K562 (cell line): ENCODE data around the gene UBE2H. TPM values are rescaled to one million over a fixed set of nuclear protein-coding genes. Genes with fewer than 3 reads are reported as not detected.

Experiments
- AFF1 ChIP-seq, 2 experiments: fragments of 450-650 bp; IDR thresholded peaks; 2 replicates each; pipeline ENCODE4 v1.6.1; 2018; ENCODE audit warnings: mild to moderate bottlenecking in 2 of 2, low read depth in 1 of 2; ENCODE audit not compliant: partially characterized antibody in 2 of 2
- ARID3B ChIP-seq: fragments of 250-450 bp; sonication (Bioruptor Pico); IDR thresholded peaks from 2 replicates; pipeline ENCODE4 v1.4.0; 2020; ENCODE audit warnings: borderline replicate concordance
- CREBBP ChIP-seq: IDR thresholded peaks from one replicate; pipeline ENCODE4 v1.6.1; 2012; ENCODE audit warnings: low read depth, mild to moderate bottlenecking, control low read depth, inconsistent platforms, low read length
- DEAF1 ChIP-seq: fragments of 450-650 bp; formaldehyde crosslinking; IDR thresholded peaks from 2 replicates; pipeline ENCODE4 v1.4.0; 2020; ENCODE audit warnings: mild to moderate bottlenecking, moderate library complexity
- ETV6 ChIP-seq, 3 experiments: fragments of 150-350 bp in 1 of 3; sonication (generic) in 1 of 3; formaldehyde crosslinking in 1 of 3; IDR thresholded peaks; 2 replicates each; pipeline versions ENCODE4 v1.6.1 to v1.8.0; 2014 to 2022; ENCODE audit warnings: borderline replicate concordance in 2 of 3, low read depth in 2 of 3, antibody characterized with exemption in 1 of 3, low read length in 1 of 3, mild to moderate bottlenecking in 1 of 3, missing genetic modification reagents in 1 of 3
- ID3 ChIP-seq, 2 experiments: fragments of 250-450 bp in 1 of 2; fragments of 450-650 bp in 1 of 2; sonication (Bioruptor Pico) in 1 of 2; IDR thresholded peaks; 2 replicates each; pipeline versions ENCODE4 v1.6.1 to v1.8.0; 2016 to 2021; ENCODE audit warnings: mild to moderate bottlenecking in 2 of 2, moderate library complexity in 2 of 2, missing compliant biosample characterization in 1 of 2, missing genetic modification characterization in 1 of 2
- TCF7L2 ChIP-seq: fragments of 150-350 bp; IDR thresholded peaks from 2 replicates; pipeline ENCODE4 v1.6.1; 2016; ENCODE audit warnings: low read depth, mild to moderate bottlenecking, low read length, moderate library complexity
- TFAP4 ChIP-seq: sonication (generic); formaldehyde crosslinking; IDR thresholded peaks from 2 replicates; pipeline ENCODE4 v1.8.0; 2022; ENCODE audit warnings: missing genetic modification reagents, mild to moderate bottlenecking, moderate library complexity, borderline replicate concordance
- ZBTB34 ChIP-seq: fragments of 250-450 bp; sonication (Bioruptor Pico); IDR thresholded peaks from 2 replicates; pipeline ENCODE4 v1.8.0; 2021; ENCODE audit warnings: mild to moderate bottlenecking, moderate library complexity
- ZNF444 ChIP-seq: fragments of 250-450 bp; sonication (Bioruptor Pico); IDR thresholded peaks from 2 replicates; pipeline ENCODE4 v1.4.0; 2020; ENCODE audit warnings: mild to moderate bottlenecking, moderate library complexity
- ZNF512 ChIP-seq: IDR thresholded peaks from 2 replicates; pipeline ENCODE4 v1.6.1; 2016; ENCODE audit warnings: missing genetic modification characterization, missing compliant biosample characterization
- ZNF75A ChIP-seq: fragments of 450-650 bp; formaldehyde crosslinking; IDR thresholded peaks from 2 replicates; pipeline ENCODE4 v1.4.0; 2020; ENCODE audit warnings: mild to moderate bottlenecking
- polyA plus RNA-seq, 8 experiments: library from polyadenylated mRNA; depleted of rRNA in 4 of 8; stranded (reverse) in 5 of 8; unstranded in 3 of 8; fragments of >200 nt; fragmentation: Nextera tagmentation in 2 of 8; fragmentation: Illumina TruSeq in 1 of 8; extraction: Ambion mirVana in 2 of 8; extraction: Trizol in 1 of 8; gene quantifications; 2 replicates each; pipeline versions ENCODE4 v1.2.1 to v1.2.3, GENCODE V29; 2011 to 2014; ENCODE audit warnings: inconsistent platforms in 1 of 8, missing spikeins in 1 of 8
- total RNA-seq, 7 experiments: library from RNA; depleted of rRNA in 6 of 7; stranded (reverse); fragments of >200 nt in 6 of 7; fragmentation: Illumina TruSeq in 2 of 7; extraction: Trizol in 2 of 7; gene quantifications; 2 replicates each; pipeline versions ENCODE4 v1.2.1 to v1.2.3, GENCODE V29; 2011 to 2021; ENCODE audit warnings: low replicate concordance in 1 of 7

UBE2H gene
- total and polyA plus RNA-seq, 9 of the 15 experiments (the other 6 are each of a cell fraction or from before 2014, with no cell fraction given), result 6.3 to 33.0 (median 13.3) TPM

GRCh38 chr7:129874722-129875121, 78.0 kb downstream of the UBE2H start (continued):
- TF ChIP-seq ZNF75A (CRISPR knock-in tag) (no peak), AFF1 (IDR thresholded peaks at IDR 0.05; ENCODE audit: low read depth in 1 of 2, partially characterized antibody in 2 of 2) (peak in 1 of 2 experiments; percentile 60), ZNF444 (CRISPR knock-in tag) (no peak), TFAP4 (CRISPR knock-in tag) (no peak), ZNF512 (tag) (0 out of 2 replicates have a peak, but pooled peaks have one; percentile 37), CREBBP (no peak), ZBTB34 (no peak), ARID3B (CRISPR knock-in tag) (no peak), DEAF1 (CRISPR knock-in tag) (no peak), TCF7L2 (no peak), ID3 (CRISPR knock-in tag; IDR thresholded peaks at IDR 0.05) (no peak), ID3 (tag; IDR thresholded peaks at IDR 0.05) (no peak), ETV6 (IDR thresholded peaks at IDR 0.05; ENCODE audit: borderline replicate concordance in 1 of 2, low read depth in 2 of 2, low read length in 1 of 2) (no peak), ETV6 (CRISPR knock-in tag; IDR thresholded peaks at IDR 0.05; ENCODE audit: borderline replicate concordance) (no peak)
